NK-92 (cell line): ENCODE results near the gene CCNJL.
"Not testable (repeated sequence)": the region's sequence is repeated elsewhere in the genome, so short reads cannot be mapped to it uniquely, and the experiment has no call there.

Source experiments
- DNase-seq: peaks from one replicate; lab custom pipeline; 2025; ENCODE audit not compliant: unreplicated experiment; lab: John Stamatoyannopoulos, UW

The CCNJL gene

DNA sequence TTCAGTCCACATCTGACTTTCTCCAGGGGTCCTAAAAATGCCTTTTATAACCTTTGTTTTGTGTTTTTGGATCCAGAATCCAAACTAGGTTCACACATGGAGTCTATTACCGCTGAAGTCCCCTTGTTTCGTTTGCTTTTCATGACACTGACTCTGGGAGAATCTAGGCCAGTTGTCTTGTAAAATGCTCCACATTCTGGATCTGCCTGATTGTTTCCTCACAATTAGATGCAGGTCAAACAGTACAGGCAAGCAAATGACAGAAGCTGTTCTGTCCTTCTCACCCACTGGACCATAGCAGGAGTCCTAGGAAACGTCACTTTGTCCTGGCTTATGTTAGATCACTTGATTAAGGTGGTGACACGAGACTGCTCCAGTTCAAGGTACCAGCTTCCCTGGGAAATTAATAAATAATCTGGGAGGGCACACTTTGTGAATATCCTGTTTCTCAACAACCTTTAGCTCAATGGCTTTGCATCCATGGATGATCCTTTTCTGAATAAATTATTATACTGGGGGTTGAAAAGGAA lies 49.0 kb downstream of the CCNJL start:
- no peak for DNase-seq

GRCh38 chr5:160262151-160263074 lies 50.0 kb downstream of the CCNJL start:
- no peak for DNase-seq

- no peak for DNase-seq
Observed at GRCh38 chr5:160260881-160261815, 51.2 kb downstream of the CCNJL start.

GRCh38 chr5:160260006-160260775 lies 52.2 kb downstream of the CCNJL start:
- no peak for DNase-seq

DNA sequence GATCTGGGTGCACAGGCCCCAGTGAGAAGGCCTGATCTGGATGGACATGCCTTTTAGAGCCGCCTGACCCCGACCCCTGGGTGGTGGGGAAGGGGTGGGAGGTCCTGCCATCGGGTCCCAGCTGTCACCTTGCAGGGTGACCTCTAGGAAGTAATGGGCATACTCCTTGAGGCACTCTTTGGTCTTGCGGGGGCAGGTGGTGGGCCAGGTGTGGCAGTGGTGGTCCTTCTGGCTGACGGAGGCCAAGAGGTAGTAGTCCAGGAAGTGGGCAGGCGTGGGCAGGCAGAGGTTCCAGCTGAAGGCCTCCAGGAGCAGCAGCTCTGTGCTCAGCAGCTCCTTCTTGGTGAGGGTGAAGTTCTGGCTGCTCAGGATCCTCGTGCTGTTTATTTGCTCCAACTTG lies 53.0 kb downstream of the CCNJL start:
- no peak for DNase-seq

- no peak for DNase-seq
Observed at GRCh38 chr5:160254706-160255105, 57.7 kb downstream of the CCNJL start.

DNA sequence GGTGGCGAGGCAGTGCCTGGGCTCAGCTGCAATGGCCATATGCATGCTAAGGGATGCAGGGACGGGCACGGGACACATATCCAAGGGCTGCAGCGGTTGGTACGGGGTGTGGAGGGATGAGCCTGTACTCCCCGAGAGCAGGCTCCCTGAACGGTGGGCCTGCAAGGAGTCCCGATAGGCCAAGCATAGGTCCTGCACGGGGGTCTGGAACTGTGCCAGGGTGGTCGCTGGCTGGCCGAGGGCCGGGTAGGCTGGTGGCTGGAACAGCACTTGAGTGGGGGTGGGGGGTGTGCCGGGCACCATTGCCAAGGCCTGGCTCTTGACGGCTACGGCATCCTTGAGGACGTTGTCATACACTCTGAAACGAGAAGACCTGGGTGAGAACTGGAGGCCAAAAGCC lies 58.9 kb downstream of the CCNJL start:
- no peak for DNase-seq

DNA sequence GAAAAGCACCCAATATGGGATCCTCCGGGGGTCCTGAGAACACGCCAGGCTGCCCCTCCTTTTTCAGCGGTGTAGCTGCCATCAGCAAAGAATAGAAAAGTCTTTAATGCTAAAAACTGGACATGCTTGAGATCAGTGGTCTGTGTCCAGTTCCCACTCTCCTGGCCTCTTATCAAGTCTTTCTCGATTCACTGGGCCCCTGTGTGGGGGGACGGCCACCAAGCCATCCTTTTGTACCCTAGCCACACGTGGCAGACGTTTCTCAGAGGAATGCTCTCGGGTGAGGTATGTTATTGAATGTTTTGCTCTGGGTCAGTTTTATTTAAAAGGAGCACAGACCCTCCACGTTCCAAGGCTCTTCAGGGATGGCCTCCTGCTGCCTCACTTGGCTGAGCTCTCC lies 59.4 kb downstream of the CCNJL start:
- no peak for DNase-seq

DNA sequence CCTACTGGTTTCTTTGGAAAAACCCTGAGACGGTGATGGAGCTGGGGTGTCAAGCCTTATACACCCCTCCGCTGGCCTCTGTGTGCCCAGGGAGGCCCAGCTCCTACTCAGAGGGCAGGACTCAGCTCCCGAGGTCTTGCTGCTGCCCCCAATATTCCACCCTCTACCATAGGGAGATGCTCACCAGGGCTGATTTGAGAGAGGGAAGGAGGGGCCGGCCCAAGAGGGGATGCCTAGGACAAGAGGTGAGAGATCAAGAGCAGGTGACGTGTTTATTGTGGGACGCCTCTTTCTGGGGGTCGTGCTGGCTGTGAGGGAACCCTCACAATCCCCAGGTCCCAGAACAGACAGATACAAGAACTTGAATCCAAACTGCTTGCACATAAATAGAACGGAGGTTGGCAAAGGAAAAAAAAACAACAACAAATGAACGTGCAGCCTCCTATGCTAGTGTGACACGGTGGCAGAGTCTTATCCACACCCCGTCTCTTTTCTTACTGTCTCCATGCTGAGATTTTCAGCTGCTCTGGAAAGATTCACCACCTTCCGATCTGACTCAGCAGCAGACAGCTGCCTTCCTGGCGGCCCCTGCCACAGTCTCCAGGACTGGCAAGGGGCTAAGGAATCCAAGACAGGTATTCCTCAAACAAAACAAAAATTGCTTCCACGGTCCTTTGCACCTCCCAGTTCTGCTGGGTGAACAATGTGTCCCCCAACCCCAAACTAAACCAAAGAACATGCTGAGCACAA lies 60.8 kb downstream of the CCNJL start:
- DNase-seq = no peak

DNA sequence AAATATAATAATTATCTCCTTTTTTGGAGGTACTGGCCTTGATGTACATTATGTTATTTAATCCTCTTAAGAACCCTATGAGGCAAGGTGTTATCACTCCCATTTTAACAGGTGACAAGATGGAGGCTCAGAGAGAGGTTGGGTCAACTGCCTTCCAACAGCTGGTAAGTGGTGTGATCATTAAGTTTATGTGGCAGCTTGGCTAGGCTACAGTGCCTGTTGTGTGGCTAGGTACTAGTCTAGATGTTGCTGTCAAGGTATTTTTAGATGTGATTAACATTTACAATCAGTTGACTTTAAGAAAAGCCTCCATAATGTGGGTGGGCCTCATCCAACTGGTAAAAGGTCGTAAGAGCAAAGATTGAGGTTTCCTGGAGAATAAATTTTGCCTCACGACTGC lies 61.5 kb downstream of the CCNJL start:
- no peak for DNase-seq

DNA sequence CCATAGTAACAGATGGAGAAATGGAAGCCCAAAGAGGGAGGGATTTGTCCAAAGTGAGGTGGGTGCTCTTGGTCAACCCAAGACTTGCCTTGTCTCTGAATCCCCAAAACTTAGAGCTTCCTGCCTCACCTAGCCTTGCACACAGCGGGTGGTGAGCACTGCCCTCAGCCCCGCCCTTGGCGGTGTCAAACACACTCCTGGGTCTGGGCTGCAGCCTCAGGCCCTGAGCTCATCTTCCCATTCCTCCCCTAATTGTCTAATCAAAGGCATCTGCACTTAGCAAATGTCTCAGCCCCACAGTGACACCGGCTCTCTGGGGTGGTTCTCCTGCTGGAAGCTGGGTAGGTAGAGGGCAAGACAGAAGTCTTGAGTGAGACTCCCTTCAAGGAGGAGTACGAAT lies 62.1 kb downstream of the CCNJL start:
- DNase-seq = no peak

- not testable (repeated sequence) for DNase-seq
Observed at GRCh38 chr5:160249570-160249969, 62.8 kb downstream of the CCNJL start.

- no peak for DNase-seq
Observed at GRCh38 chr5:160245506-160246086, 66.8 kb downstream of the CCNJL start.

DNA sequence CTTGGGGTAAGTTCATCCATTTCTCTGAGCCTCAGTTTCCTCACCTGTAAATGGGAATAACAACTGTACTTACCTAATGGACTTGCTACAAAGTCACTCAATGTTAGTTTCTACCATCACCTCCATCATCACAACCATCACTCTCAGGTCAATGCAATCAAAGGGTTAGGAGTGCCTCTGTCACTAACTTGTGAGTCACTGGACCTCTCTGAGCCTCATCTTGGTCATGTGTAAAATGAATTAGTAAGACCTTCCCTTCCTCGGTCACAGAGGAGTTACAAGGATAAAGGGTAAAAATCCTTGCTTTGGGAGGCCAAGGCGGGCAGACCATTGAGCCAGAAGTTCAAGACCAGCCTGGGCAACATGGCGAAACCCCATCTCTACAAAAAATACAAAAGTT lies 70.2 kb downstream of the CCNJL start:
- DNase-seq = no peak

- no peak for DNase-seq
Observed at GRCh38 chr5:160240350-160240749, 72.0 kb downstream of the CCNJL start.

- DNase-seq = no peak
Observed at GRCh38 chr5:160237571-160238093, 74.7 kb downstream of the CCNJL start.

GRCh38 chr5:160235731-160236130 lies 76.6 kb downstream of the CCNJL start:
- no peak for DNase-seq

- DNase-seq = no peak
Observed at GRCh38 chr5:160233215-160233614, 79.1 kb downstream of the CCNJL start.

GRCh38 chr5:160231783-160232342 lies 80.5 kb downstream of the CCNJL start:
- DNase-seq = no peak
